Measurements from ENCODE around the gene IGFALS.

The IGFALS gene

GRCh38 chr16:1741553-1742165 lies 51.8 kb downstream of the IGFALS start:
- DNase-seq, result no peak

- no peak for DNase-seq
Measured at GRCh38 chr16:1740781-1741490, 52.6 kb downstream of the IGFALS start.

All from activated naive CD4-positive, alpha-beta T cell (primary cell).